ENCODE data around the gene CAPN12. TPM values are rescaled to one million over a fixed set of nuclear protein-coding genes. Genes with fewer than 3 reads are reported as not detected.

CAPN12 gene
- total RNA-seq, 1 experiment from 2014 or later = 14.7 TPM

GRCh38 chr19:38696729-38697055 lies 47.6 kb downstream of the CAPN12 start:
- CTCF ChIA-PET = interaction anchor here (1.0 kb wide), 1 partner anchor 30 kb away, joined by 3 read pairs; no protein-coding TSS in a partner anchor
- H3K9me3 Mint-ChIP-seq (ENCODE audit: low read depth, unreplicated experiment) = no peaks in the 10 kb centered on the region
- no peak for DNase-seq
- peaks cover 100% of the 10 kb centered on the region for H3K36me3 Mint-ChIP-seq (ENCODE audit: insufficient read depth, unreplicated experiment)
- BruUV-seq (replicated peaks) = no TSS peak
- peak overlapping the region; percentile 100 for H3K27ac Mint-ChIP-seq (ENCODE audit: unreplicated experiment)
- intact Hi-C loops (cut with micrococcal nuclease; ENCODE audit: unreplicated experiment) = no loop called here
- peaks cover 92% of the 10 kb centered on the region for H3K4me1 Mint-ChIP-seq (ENCODE audit: low read depth, unreplicated experiment)
- H3K27me3 Mint-ChIP-seq (ENCODE audit: unreplicated experiment) = no peaks in the 10 kb centered on the region
- no peak overlapping the region for H3K4me3 Mint-ChIP-seq (ENCODE audit: low read depth, unreplicated experiment)
- TF ChIP-seq, protein P1, sequence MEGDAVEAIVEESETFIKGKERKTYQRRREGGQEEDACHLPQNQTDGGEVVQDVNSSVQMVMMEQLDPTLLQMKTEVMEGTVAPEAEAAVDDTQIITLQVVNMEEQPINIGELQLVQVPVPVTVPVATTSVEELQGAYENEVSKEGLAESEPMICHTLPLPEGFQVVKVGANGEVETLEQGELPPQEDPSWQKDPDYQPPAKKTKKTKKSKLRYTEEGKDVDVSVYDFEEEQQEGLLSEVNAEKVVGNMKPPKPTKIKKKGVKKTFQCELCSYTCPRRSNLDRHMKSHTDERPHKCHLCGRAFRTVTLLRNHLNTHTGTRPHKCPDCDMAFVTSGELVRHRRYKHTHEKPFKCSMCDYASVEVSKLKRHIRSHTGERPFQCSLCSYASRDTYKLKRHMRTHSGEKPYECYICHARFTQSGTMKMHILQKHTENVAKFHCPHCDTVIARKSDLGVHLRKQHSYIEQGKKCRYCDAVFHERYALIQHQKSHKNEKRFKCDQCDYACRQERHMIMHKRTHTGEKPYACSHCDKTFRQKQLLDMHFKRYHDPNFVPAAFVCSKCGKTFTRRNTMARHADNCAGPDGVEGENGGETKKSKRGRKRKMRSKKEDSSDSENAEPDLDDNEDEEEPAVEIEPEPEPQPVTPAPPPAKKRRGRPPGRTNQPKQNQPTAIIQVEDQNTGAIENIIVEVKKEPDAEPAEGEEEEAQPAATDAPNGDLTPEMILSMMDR (IDR thresholded peaks at IDR 0.05; ENCODE audit: unreplicated experiment) = no peak

- no TSS peak for BruUV-seq (replicated peaks)
- Mint-ChIP-seq H3K36me3 (ENCODE audit: insufficient read depth, unreplicated experiment) (peaks cover 100% of the 10 kb centered on the region), H3K4me3 (ENCODE audit: low read depth, unreplicated experiment) (peak overlapping the region; percentile 51), H3K27me3 (ENCODE audit: unreplicated experiment) (no peaks in the 10 kb centered on the region), H3K4me1 (ENCODE audit: low read depth, unreplicated experiment) (peaks cover 95% of the 10 kb centered on the region), H3K27ac (ENCODE audit: unreplicated experiment) (peak overlapping the region; percentile 100), H3K9me3 (ENCODE audit: low read depth, unreplicated experiment) (no peaks in the 10 kb centered on the region)
- CTCF ChIA-PET = interaction anchor here (1.0 to 4.5 kb wide), 2 partner anchors 29 to 37 kb away, joined by 3 to 19 read pairs; no protein-coding TSS in a partner anchor
- DNase-seq = no peak
- intact Hi-C loops (cut with micrococcal nuclease; ENCODE audit: unreplicated experiment) = no loop called here
- TF ChIP-seq, protein P1 (IDR thresholded peaks at IDR 0.05; ENCODE audit: unreplicated experiment) = no peak
Observed at GRCh38 chr19:38695832-38696728, 48.2 kb downstream of the CAPN12 start.

DNA sequence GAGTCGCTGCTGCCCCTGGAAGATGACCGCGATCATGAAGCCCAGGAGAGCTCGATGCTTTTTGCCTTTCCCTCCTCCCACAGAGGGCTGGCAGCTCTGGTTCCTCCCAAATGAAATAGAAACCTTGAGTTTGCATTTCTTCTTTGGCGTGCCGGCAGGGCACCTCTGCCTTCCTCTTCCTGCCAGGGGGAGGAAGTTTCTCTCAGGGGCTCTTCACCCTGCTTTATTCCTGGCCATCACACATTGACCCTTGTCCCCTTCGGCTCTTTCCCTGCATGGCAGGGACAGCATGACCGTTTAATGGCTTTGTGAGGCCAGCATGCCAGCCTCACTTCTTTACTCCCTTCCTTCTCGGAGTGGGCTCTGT lies 49.0 kb downstream of the CAPN12 start:
- H3K27ac Mint-ChIP-seq (ENCODE audit: unreplicated experiment) = peak overlapping the region; percentile 100
- peaks cover 96% of the 10 kb centered on the region for H3K4me1 Mint-ChIP-seq (ENCODE audit: low read depth, unreplicated experiment)
- peaks cover 100% of the 10 kb centered on the region for H3K36me3 Mint-ChIP-seq (ENCODE audit: insufficient read depth, unreplicated experiment)
- no peaks in the 10 kb centered on the region for H3K27me3 Mint-ChIP-seq (ENCODE audit: unreplicated experiment)
- CTCF ChIA-PET = interaction anchor here (0.5 to 4.5 kb wide), 2 partner anchors 36 to 61 kb away, joined by 3 to 19 read pairs; no protein-coding TSS in a partner anchor
- peak overlapping the region; percentile 51 for H3K4me3 Mint-ChIP-seq (ENCODE audit: low read depth, unreplicated experiment)
- TF ChIP-seq, protein P1 (IDR thresholded peaks at IDR 0.05; ENCODE audit: unreplicated experiment) = no peak
- no peaks in the 10 kb centered on the region for H3K9me3 Mint-ChIP-seq (ENCODE audit: low read depth, unreplicated experiment)
- no peak for DNase-seq
- intact Hi-C loops (cut with micrococcal nuclease; ENCODE audit: unreplicated experiment) = no loop called here
- no TSS peak for BruUV-seq (replicated peaks)

DNA sequence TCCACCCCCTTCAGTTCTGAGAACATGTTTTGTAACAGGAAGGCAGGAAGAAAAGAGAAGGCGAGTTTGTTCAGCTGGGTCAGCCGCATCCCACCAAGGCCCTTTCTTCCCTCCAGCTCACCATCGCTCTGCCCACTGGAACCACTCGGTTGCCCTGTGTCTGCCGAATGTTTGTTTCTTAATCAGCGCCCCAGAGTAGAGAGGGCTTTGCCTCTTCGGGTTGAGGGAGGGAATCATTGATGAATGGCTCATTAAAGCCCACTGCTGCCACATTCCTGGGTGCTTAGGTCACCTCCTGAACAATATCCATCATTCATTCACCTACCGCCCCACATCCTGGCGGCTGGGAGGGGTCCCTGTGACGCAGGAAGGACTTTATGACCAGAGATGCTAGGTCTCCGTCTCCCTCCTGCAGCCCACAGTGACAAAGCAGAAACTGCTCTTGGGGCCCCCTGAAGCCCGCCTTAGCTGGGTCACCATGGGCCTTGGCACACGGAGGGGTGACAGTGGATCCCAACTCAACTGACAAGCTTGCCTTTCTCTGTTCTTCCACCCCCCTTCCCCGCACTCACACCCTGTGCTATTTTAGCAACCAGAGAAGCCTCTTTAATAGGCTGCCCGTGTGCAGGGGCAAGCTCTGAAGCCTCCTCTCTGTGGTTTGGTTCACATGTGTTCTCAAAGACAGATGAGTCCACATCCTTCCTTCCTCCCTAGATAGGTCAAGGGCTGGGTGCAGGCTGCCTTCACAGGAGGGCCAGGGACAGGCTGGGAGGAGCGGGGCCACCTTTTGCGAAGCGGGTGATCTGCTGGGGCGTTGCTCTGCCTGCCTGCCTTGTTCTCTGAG lies 50.7 kb downstream of the CAPN12 start:
- no peaks in the 10 kb centered on the region for H3K9me3 Mint-ChIP-seq (ENCODE audit: low read depth, unreplicated experiment)
- intact Hi-C loops (cut with micrococcal nuclease; ENCODE audit: unreplicated experiment) = loop anchor here (1.0 to 2.0 kb wide), 3 partner anchors 10 to 35 kb away; no protein-coding TSS in a partner anchor
- H3K27ac Mint-ChIP-seq (ENCODE audit: unreplicated experiment) = peak overlapping the region; percentile 100
- CTCF ChIA-PET = interaction anchor here (0.9 to 4.5 kb wide), 11 partner anchors 10 to 44 kb away, joined by 3 to 19 read pairs (median 5); no protein-coding TSS in a partner anchor
- peak overlapping the region; percentile 69 for H3K4me3 Mint-ChIP-seq (ENCODE audit: low read depth, unreplicated experiment)
- no peaks in the 10 kb centered on the region for H3K27me3 Mint-ChIP-seq (ENCODE audit: unreplicated experiment)
- H3K4me1 Mint-ChIP-seq (ENCODE audit: low read depth, unreplicated experiment) = peaks cover 98% of the 10 kb centered on the region
- DNase-seq = peak; percentile 97
- BruUV-seq (replicated peaks) = no TSS peak
- H3K36me3 Mint-ChIP-seq (ENCODE audit: insufficient read depth, unreplicated experiment) = peaks cover 100% of the 10 kb centered on the region
- TF ChIP-seq, protein P1 (IDR thresholded peaks at IDR 0.05; ENCODE audit: unreplicated experiment) = no peak
